Pancreas (tissue), 10 donors: Measurements from ENCODE around the gene ADAM22. TPM values are rescaled to one million over a fixed set of nuclear protein-coding genes. Genes with fewer than 3 reads are reported as not detected.

Source experiments
- ATAC-seq, 4 donors: fragments of 200-7000 bp; cut with Tn5 transposase; one replicate each; pipeline versions ENCODE4 v1.8.0 to v1.9.1; 2020; ENCODE audit warnings: mild to moderate bottlenecking in 4 of 4, moderate library complexity in 4 of 4
- DNase-seq, 6 donors: peaks; one replicate each; pipeline ENCODE4 v3.0.0-alpha.2; 2020
- FAIRE-seq: peaks from 2 replicates; lab custom pipeline; 2012; peaks lifted over from hg19 to GRCh38; lab: Jason Lieb, UNC
- H3K27ac ChIP-seq, 4 donors: fragments of 200-600 bp; sonication (generic); 1 replicate in 3 of 4; 2 replicates in 1 of 4; pipeline versions ENCODE4 v1.5.0 to v1.8.0; 2020
- H3K27me3 ChIP-seq, 4 donors: fragments of 200-600 bp; one replicate each; pipeline ENCODE4 v1.8.0; 2021
- H3K36me3 ChIP-seq, 3 donors: fragments of 200-600 bp; sonication (generic) in 1 of 3; one replicate each; pipeline versions ENCODE4 v1.5.0 to v1.8.0; 2020 to 2021
- H3K4me1 ChIP-seq, 3 donors: fragments of 200-600 bp; one replicate each; pipeline ENCODE4 v1.8.0; 2021
- H3K4me3 ChIP-seq, 4 donors: fragments of 200-600 bp; sonication (generic) in 2 of 4; one replicate each; pipeline versions ENCODE4 v1.5.0 to v1.8.0; 2020 to 2021
- H3K9me3 ChIP-seq, 4 donors: fragments of 200-600 bp; one replicate each; pipeline ENCODE4 v1.8.0; 2021
- WGBS, 2 donors: extraction: QIAGEN DNeasy Blood & Tissue Kit; methylation state at CpG; one replicate each; pipeline ENCODE4 v1.1.7; 2013; 5-methylcytosine and 5-hydroxymethylcytosine counted together
- intact Hi-C, 3 donors: fragments of 100-400 bp; cut with DNase I; formaldehyde crosslinking; loops; one replicate each; pipeline versions ENCODE4 v1.11.1 to v1.14.2; 2022
- polyA plus RNA-seq, 2 donors: library from polyadenylated mRNA; stranded (reverse); fragments of 200-250 nt; gene quantifications; one replicate each; pipeline ENCODE4 v1.2.3, GENCODE V29; 2013
- total RNA-seq, 6 donors: library from RNA; stranded (reverse); fragmentation: NEBNext Ultra II Directional in 4 of 6; extraction: Animal tissue kit (Norgen Biotek cat#: 25700) in 4 of 6; gene quantifications; one replicate each; pipeline versions ENCODE4 v1.2.1 to v1.2.4, GENCODE V29; 2021 to 2023
- TF ChIP-seq, protein P1 (sequence below), 4 donors: fragments of 200-600 bp; sonication (generic) in 3 of 4; IDR thresholded peaks; one replicate each; pipeline versions ENCODE4 v1.5.0 to v1.8.0; 2021; ENCODE audit warnings: antibody characterized with exemption in 4 of 4
- donor health status: healthy with polysubstance abuse.
- donor health status: DM: no; HTN: no; CAD: no; lungs with moderate emphysema.
- donor health status: DM: no; HTN: no; CAD: no.
- donor health status: control.
- donor health status: control.
- donor health status: Bipolar disorder and iron deficiency.
- donor health status: DM: yes; HTN: yes; CAD: no.
- donor health status: DM: no; HTN: no; CAD: no.
- donor health status: DM: no; HTN: no; CAD: no.
- donor health status: DM: yes; HTN: yes; CAD: no.

The ADAM22 gene
- total and polyA plus RNA-seq, 8 donors: 0.30 to 2.8 (median 0.93) TPM

GRCh38 chr7:88111140-88111743, 177.2 kb downstream of the ADAM22 start:
- WGBS, 2 donors: 22 to 24% methylated on average over 4 of the region's 4 CpGs
- H3K4me1 ChIP-seq: no peaks in the 10 kb centered on the region
- H3K27me3 ChIP-seq: no peaks in the 10 kb centered on the region
- ATAC-seq (peak in 3 of 4 donors; percentile 61 to 79 (median 76)), FAIRE-seq (peak; percentile 86), DNase-seq (no peak)
- intact Hi-C loops: loop anchor here in 1 of 3 donors (10.0 kb wide), 1 partner anchor 316 kb away; no protein-coding TSS in a partner anchor
- H3K4me3 ChIP-seq: no peak overlapping the region
- H3K9me3 ChIP-seq: no peaks in the 10 kb centered on the region
- no peaks in the 10 kb centered on the region for H3K36me3 ChIP-seq
- TF ChIP-seq, protein P1, sequence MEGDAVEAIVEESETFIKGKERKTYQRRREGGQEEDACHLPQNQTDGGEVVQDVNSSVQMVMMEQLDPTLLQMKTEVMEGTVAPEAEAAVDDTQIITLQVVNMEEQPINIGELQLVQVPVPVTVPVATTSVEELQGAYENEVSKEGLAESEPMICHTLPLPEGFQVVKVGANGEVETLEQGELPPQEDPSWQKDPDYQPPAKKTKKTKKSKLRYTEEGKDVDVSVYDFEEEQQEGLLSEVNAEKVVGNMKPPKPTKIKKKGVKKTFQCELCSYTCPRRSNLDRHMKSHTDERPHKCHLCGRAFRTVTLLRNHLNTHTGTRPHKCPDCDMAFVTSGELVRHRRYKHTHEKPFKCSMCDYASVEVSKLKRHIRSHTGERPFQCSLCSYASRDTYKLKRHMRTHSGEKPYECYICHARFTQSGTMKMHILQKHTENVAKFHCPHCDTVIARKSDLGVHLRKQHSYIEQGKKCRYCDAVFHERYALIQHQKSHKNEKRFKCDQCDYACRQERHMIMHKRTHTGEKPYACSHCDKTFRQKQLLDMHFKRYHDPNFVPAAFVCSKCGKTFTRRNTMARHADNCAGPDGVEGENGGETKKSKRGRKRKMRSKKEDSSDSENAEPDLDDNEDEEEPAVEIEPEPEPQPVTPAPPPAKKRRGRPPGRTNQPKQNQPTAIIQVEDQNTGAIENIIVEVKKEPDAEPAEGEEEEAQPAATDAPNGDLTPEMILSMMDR (IDR thresholded peaks at IDR 0.05): peak in 3 of 4 donors; percentile 30 to 38 (median 38)
- H3K27ac ChIP-seq: no peak overlapping the region

DNA sequence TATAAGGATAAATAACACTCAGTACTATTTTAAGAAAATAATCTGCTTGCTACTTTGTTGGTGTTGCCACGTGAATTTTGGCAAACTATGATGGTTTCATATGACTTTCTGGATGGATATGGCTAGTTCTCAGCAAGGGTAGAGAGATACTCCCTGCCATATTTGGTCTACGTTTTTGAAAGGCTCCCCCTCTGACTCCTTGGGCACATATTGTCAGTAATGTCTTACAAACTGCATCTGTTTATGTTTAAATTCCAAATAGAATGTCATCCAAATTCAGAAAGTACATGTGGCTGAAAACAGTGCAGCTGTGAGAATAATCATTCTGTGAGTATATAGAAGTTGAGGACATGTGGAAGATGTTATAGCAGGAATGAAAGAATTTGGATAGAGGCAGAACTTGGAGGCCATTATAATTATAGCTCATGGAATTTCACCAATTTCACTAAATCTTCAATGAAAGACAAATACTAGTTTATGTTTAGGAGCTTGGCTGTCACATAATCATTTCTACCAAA, 178.0 kb downstream of the ADAM22 start:
- no peak for FAIRE-seq
- Histone ChIP-seq H3K4me1 (no peaks in the 10 kb centered on the region), H3K36me3 (no peaks in the 10 kb centered on the region), H3K4me3 (no peak overlapping the region), H3K27ac (no peak overlapping the region), H3K27me3 (no peaks in the 10 kb centered on the region), H3K9me3 (no peaks in the 10 kb centered on the region)
- no peak for DNase-seq
- intact Hi-C loops: loop anchor here in 1 of 3 donors (10.0 kb wide), 1 partner anchor 317 kb away; no protein-coding TSS in a partner anchor
- no peak for ATAC-seq
- TF ChIP-seq, protein P1 (IDR thresholded peaks at IDR 0.05): no peak
- 39 to 45% methylated on average over 2 of the region's 2 CpGs for WGBS, 2 donors

DNA sequence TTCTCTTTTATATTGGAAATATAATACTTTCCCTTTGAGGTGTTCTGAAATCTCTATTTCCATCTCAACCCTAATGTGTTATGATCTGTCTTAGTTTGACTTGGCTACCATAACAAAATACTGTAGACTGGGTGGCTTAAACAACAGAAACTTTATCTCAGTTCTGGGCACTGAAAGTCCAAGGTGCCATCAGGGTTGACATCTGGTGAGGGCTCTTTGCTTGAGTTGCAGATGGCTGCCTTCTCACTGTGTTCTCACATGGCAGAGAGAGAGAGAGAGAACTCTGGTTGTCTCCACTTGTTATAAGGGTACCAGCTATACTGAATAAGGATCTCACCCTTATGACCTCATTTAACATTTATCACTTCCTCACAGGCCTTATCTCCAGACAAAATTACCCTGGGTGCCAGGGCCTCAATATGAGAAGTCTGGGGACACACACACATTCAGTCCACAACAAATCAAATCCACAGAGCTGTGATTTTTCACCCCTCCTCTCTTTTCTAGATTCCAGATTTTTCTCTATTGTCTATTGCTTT, 181.3 kb downstream of the ADAM22 start:
- FAIRE-seq (no peak), DNase-seq (no peak), ATAC-seq (peak in 2 of 4 donors; percentile 17 to 30)
- Histone ChIP-seq H3K4me1 (no peaks in the 10 kb centered on the region), H3K27me3 (no peaks in the 10 kb centered on the region), H3K9me3 (no peaks in the 10 kb centered on the region), H3K27ac (no peak overlapping the region), H3K4me3 (no peak overlapping the region), H3K36me3 (no peaks in the 10 kb centered on the region)
- TF ChIP-seq, protein P1 (IDR thresholded peaks at IDR 0.05): no peak
- intact Hi-C loops: loop anchor here in 1 of 3 donors (10.0 kb wide), 1 partner anchor 321 kb away; no protein-coding TSS in a partner anchor

GRCh38 chr7:88115816-88116215, 181.8 kb downstream of the ADAM22 start:
- no peaks in the 10 kb centered on the region for H3K27me3 ChIP-seq
- no peak for DNase-seq
- no peaks in the 10 kb centered on the region for H3K36me3 ChIP-seq
- no peaks in the 10 kb centered on the region for H3K4me1 ChIP-seq
- H3K9me3 ChIP-seq: no peaks in the 10 kb centered on the region
- FAIRE-seq: no peak
- WGBS, 2 donors: 83 to 88% methylated on average over 2 of the region's 2 CpGs
- TF ChIP-seq, protein P1 (IDR thresholded peaks at IDR 0.05): no peak
- H3K27ac ChIP-seq: no peak overlapping the region
- H3K4me3 ChIP-seq: no peak overlapping the region
- no peak for ATAC-seq
- intact Hi-C loops: loop anchor here in 1 of 3 donors (10.0 kb wide), 1 partner anchor 321 kb away; no protein-coding TSS in a partner anchor
